GM21423 (cell line): ENCODE data around the gene MTTP.

Experiments used
- ATAC-seq: cut with Tn5 transposase; IDR thresholded peaks from one replicate; pipeline ENCODE4 v1.9.1; 2021; ENCODE audit warnings: mild to moderate bottlenecking, moderate library complexity; ENCODE audit not compliant: unreplicated experiment

MTTP gene

GRCh38 chr4:99665983-99666382 is 91.4 kb downstream of the MTTP start:
- ATAC-seq, result no peak

DNA sequence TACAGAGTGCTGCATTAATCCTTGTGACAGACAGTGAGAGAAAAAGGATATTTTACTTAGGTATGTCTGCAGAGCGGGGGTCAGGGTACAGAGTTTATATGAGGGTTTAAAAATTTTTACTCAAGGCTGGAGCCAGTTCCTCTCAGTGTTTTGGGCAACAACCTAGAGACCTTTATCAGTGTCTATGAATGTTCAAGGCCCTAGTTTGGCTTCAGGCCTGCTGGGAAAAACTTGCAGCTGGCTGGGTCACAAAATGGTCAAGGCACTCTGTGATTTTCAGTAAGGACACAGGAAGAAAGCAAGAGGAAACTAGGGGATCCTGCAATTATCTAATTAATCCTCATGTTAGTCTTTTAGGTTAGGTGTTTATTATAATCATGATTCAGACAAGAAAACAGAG is 93.8 kb downstream of the MTTP start:
- no peak for ATAC-seq

DNA sequence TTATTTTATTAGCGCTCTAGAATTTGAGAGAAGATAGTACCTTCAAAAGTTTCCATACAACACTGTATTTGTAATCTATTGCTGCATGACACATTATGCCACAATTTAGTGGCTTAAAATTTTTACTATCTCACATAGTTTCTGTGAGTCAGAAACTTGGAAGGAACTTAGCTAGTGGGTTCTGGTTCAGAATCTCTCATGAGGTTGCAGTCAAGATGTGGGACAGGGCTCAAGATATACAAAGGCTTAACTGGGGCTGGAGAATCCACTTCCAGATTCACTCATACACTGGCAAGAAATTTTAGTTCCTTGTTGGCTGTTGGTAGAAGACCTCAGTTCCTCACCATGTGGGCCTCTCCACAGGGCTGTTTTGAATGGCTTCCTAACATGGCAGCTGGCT is 94.5 kb downstream of the MTTP start:
- ATAC-seq, result no peak

DNA sequence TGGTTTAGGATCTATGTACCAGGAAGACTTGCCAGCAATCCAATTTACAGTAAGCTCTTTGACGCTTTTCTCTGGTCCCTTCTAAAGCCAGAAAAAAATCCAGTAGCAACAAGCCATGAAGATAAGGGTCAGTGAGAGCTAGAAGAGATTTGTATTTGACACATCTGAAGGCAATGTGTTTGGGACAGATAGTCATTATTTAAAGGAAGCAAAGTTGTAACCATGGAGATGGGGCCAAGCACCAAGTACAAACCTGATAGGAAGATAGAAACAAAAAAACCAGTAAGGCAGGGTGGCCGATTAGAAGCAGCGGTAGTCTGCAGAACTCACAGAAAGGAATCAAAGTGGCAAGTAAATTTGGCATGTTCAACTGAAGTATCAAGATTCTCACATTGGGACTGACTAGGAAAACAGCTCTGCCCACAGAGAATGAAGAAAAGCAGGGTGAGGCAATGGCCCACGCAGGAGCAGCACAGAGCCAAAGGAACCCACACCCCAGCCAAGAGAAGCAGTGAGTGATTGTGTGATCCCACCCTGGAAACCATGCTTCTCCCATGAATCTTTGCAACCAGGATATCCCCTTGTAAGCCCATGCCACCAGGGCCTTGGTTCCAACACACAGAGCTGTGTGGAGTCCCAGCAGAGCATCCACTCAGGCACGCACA is 95.9 kb downstream of the MTTP start:
- no peak for ATAC-seq
